ENCODE results near the gene DAPK1.

DAPK1 gene

GRCh38 chr9:87681271-87682061 is 183.8 kb downstream of the DAPK1 start:
- no peak for DNase-seq
- H3K4me3 ChIP-seq, result no peak overlapping the region
- H3K9me3 ChIP-seq, result no peaks in the 10 kb centered on the region
- H3K36me3 ChIP-seq, result peaks cover 0 to under 1% (median 0%) of the 10 kb centered on the region in 3 donors
- peaks cover 0 to 6% (median 3%) of the 10 kb centered on the region in 4 donors for H3K4me1 ChIP-seq
- no peaks in the 10 kb centered on the region for H3K27me3 ChIP-seq
- intact Hi-C loops (cut with DNase I; ENCODE audit: low total_unique reads), result loop anchor here (5.0 to 10.0 kb wide), 2 partner anchors 131 to 353 kb away; no protein-coding TSS in a partner anchor
- TF ChIP-seq CTCF (IDR thresholded peaks at IDR 0.05), result no peak
- H3K27ac ChIP-seq, result no peak overlapping the region

- no peak for DNase-seq
- Histone ChIP-seq H3K4me3 (no peak overlapping the region), H3K4me1 (peaks cover 0 to 6% (median 3%) of the 10 kb centered on the region in 4 donors), H3K27ac (no peak overlapping the region), H3K27me3 (no peaks in the 10 kb centered on the region), H3K36me3 (peaks cover 0 to 4% (median 0%) of the 10 kb centered on the region in 3 donors), H3K9me3 (no peaks in the 10 kb centered on the region)
- intact Hi-C loops (cut with DNase I; ENCODE audit: low total_unique reads), result loop anchor here (5.0 to 10.0 kb wide), 2 partner anchors 130 to 353 kb away; no protein-coding TSS in a partner anchor
- no peak for TF ChIP-seq CTCF (IDR thresholded peaks at IDR 0.05)
Measured at GRCh38 chr9:87682085-87682484, 184.4 kb downstream of the DAPK1 start.

- intact Hi-C loops (cut with DNase I; ENCODE audit: low total_unique reads), result loop anchor here (5.0 to 10.0 kb wide), 2 partner anchors 130 to 352 kb away; no protein-coding TSS in a partner anchor
- no peak for TF ChIP-seq CTCF (IDR thresholded peaks at IDR 0.05)
- Histone ChIP-seq H3K4me3 (no peak overlapping the region), H3K27me3 (no peaks in the 10 kb centered on the region), H3K27ac (no peak overlapping the region), H3K4me1 (peaks cover 0 to 6% (median 3%) of the 10 kb centered on the region in 4 donors), H3K36me3 (peaks cover 0 to 4% (median 0%) of the 10 kb centered on the region in 3 donors), H3K9me3 (no peaks in the 10 kb centered on the region)
- no peak for DNase-seq
Measured at GRCh38 chr9:87682618-87683017, 185.0 kb downstream of the DAPK1 start.

- intact Hi-C loops (cut with DNase I; ENCODE audit: low total_unique reads), result loop anchor here (5.0 to 10.0 kb wide), 2 partner anchors 128 to 351 kb away; no protein-coding TSS in a partner anchor
- no peak overlapping the region for H3K27ac ChIP-seq
- TF ChIP-seq CTCF (IDR thresholded peaks at IDR 0.05), result no peak
- peaks cover 0 to 4% (median 0%) of the 10 kb centered on the region in 3 donors for H3K36me3 ChIP-seq
- peaks cover 0 to 6% (median 3%) of the 10 kb centered on the region in 4 donors for H3K4me1 ChIP-seq
- DNase-seq, result no peak
- no peak overlapping the region for H3K4me3 ChIP-seq
- no peaks in the 10 kb centered on the region for H3K27me3 ChIP-seq
- H3K9me3 ChIP-seq, result no peaks in the 10 kb centered on the region
Measured at GRCh38 chr9:87683751-87684626, 186.3 kb downstream of the DAPK1 start.

GRCh38 chr9:87684627-87685219 is 187.1 kb downstream of the DAPK1 start:
- intact Hi-C loops (cut with DNase I; ENCODE audit: low total_unique reads), result loop anchor here (5.0 to 10.0 kb wide), 2 partner anchors 128 to 350 kb away; no protein-coding TSS in a partner anchor
- no peak for DNase-seq
- Histone ChIP-seq H3K9me3 (no peaks in the 10 kb centered on the region), H3K36me3 (peaks cover 0 to 4% (median 0%) of the 10 kb centered on the region in 3 donors), H3K27ac (no peak overlapping the region), H3K4me3 (no peak overlapping the region), H3K27me3 (no peaks in the 10 kb centered on the region), H3K4me1 (peaks cover 0 to 6% (median 3%) of the 10 kb centered on the region in 4 donors)
- TF ChIP-seq CTCF (IDR thresholded peaks at IDR 0.05), result peak; percentile 54 to 68

All from tibial artery (tissue), 4 donors.